SK-N-MC (cell line): ENCODE measurements around the gene SETD1A.

Experiments
- EZH2 ChIP-seq: fragments of 200-600 bp; sonication (generic); IDR thresholded peaks from one replicate; pipeline ENCODE4 v1.6.1; 2017; ENCODE audit warnings: antibody characterized with exemption
- FOXP2 ChIP-seq: optimal IDR thresholded peaks from 2 replicates; pipeline ENCODE3; 2011; ENCODE audit warnings: mild to moderate bottlenecking, moderate library complexity; ENCODE audit not compliant: insufficient read depth; ENCODE audit errors: extremely low read length, control extremely low read depth
- POLR2AphosphoS5 ChIP-seq: IDR thresholded peaks from 2 replicates; pipeline ENCODE4 v1.6.1; 2012; ENCODE audit warnings: mild to moderate bottlenecking, low read depth, low read length, borderline replicate concordance

GRCh38 chr16:30982548-30983288 lies 25.2 kb downstream of the SETD1A start:
- TF ChIP-seq EZH2: no peak
- no peak for TF ChIP-seq POLR2AphosphoS5
- TF ChIP-seq FOXP2: no peak
